ENCODE measurements around the gene LIF.

Gene LIF

GRCh38 chr22:30245181-30245984 lies 1.2 kb downstream of the LIF start:
- TF ChIP-seq CTCF (conservative IDR thresholded peaks at IDR 0.05) = no peak
- peak overlapping the region; percentile 50; the same call in 1 of the 2 replicates for H3K27ac ChIP-seq

GRCh38 chr22:30244641-30245040 lies 1.9 kb downstream of the LIF start:
- no peak overlapping the region for H3K27ac ChIP-seq
- TF ChIP-seq CTCF (conservative IDR thresholded peaks at IDR 0.05) = no peak

GRCh38 chr22:30244066-30244465 lies 2.5 kb downstream of the LIF start:
- no peak for TF ChIP-seq CTCF (conservative IDR thresholded peaks at IDR 0.05)
- no peak overlapping the region for H3K27ac ChIP-seq

- no peak overlapping the region for H3K27ac ChIP-seq
- no peak for TF ChIP-seq CTCF (conservative IDR thresholded peaks at IDR 0.05)
Observed at GRCh38 chr22:30243661-30244060, 2.9 kb downstream of the LIF start.

- TF ChIP-seq CTCF (conservative IDR thresholded peaks at IDR 0.05) = no peak
- no peak overlapping the region for H3K27ac ChIP-seq
Observed at GRCh38 chr22:30241576-30242371, 4.8 kb downstream of the LIF start.

GRCh38 chr22:30240541-30241417 lies 5.8 kb downstream of the LIF start:
- H3K27ac ChIP-seq = no peak overlapping the region
- no peak for TF ChIP-seq CTCF (conservative IDR thresholded peaks at IDR 0.05)
